GM21529 (cell line): ENCODE data around the gene HOXA1.

Experiments used
- ATAC-seq: cut with Tn5 transposase; IDR thresholded peaks from one replicate; pipeline ENCODE4 v1.9.1; 2021; ENCODE audit not compliant: unreplicated experiment

The HOXA1 gene

GRCh38 chr7:27116962-27117886 is 21.4 kb upstream of the HOXA1 start:
- ATAC-seq = no peak

- ATAC-seq = no peak
These were observed 20.5 kb upstream of the HOXA1 start for GRCh38 chr7:27116031-27116961.

- no peak for ATAC-seq
These were observed 19.6 kb upstream of the HOXA1 start for GRCh38 chr7:27115221-27116026.

- ATAC-seq = no peak
These were observed 19.1 kb upstream of the HOXA1 start for GRCh38 chr7:27114881-27115220.

- no peak for ATAC-seq
These were observed 18.4 kb upstream of the HOXA1 start for GRCh38 chr7:27113991-27114769.

GRCh38 chr7:27112955-27113949 is 17.5 kb upstream of the HOXA1 start:
- no peak for ATAC-seq

- ATAC-seq = no peak
These were observed 16.6 kb upstream of the HOXA1 start for GRCh38 chr7:27112361-27112760.

- no peak for ATAC-seq
These were observed 16.0 kb upstream of the HOXA1 start for GRCh38 chr7:27111751-27112277.

- no peak for ATAC-seq
These were observed 15.4 kb upstream of the HOXA1 start for GRCh38 chr7:27111042-27111750.

- no peak for ATAC-seq
These were observed 14.6 kb upstream of the HOXA1 start for GRCh38 chr7:27110186-27111031.

GRCh38 chr7:27109466-27110185 is 13.8 kb upstream of the HOXA1 start:
- no peak for ATAC-seq

- no peak for ATAC-seq
These were observed 12.8 kb upstream of the HOXA1 start for GRCh38 chr7:27108390-27109127.

- ATAC-seq = no peak
These were observed 11.9 kb upstream of the HOXA1 start for GRCh38 chr7:27107391-27108381.

GRCh38 chr7:27106901-27107240 is 11.1 kb upstream of the HOXA1 start:
- ATAC-seq = no peak
